Gastrocnemius medialis (tissue), 4 donors: ENCODE measurements around the gene TFEB. TPM values are rescaled to one million over a fixed set of nuclear protein-coding genes. Genes with fewer than 3 reads are reported as not detected.

Experiments used
- ATAC-seq, 2 donors: fragments of 150-250 bp; one replicate each; pipeline ENCODE4 v1.9.1; 2016
- DNase-seq, 2 donors: peaks; one replicate each; pipeline ENCODE4 v3.0.0-alpha.2; 2019
- H3K27ac ChIP-seq, 4 donors: fragments of 200-600 bp; sonication (generic); 1 replicate in 1 of 4; 2 replicates in 3 of 4; pipeline ENCODE4 v1.5.1; 2016 to 2018; ENCODE audit warnings: mild to moderate bottlenecking in 2 of 4, moderate library complexity in 1 of 4
- H3K27me3 ChIP-seq, 3 donors: fragments of 200-600 bp; sonication (generic) in 2 of 3; 1 replicate in 1 of 3; 2 replicates in 2 of 3; pipeline versions ENCODE4 v1.5.1 to v1.6.0; 2016 to 2019; ENCODE audit warnings: mild to moderate bottlenecking in 1 of 3, moderate library complexity in 1 of 3
- H3K36me3 ChIP-seq, 2 donors: fragments of 200-600 bp; sonication (generic) in 1 of 2; one replicate each; pipeline ENCODE4 v1.5.1; 2017 to 2018
- H3K4me1 ChIP-seq, 2 donors: fragments of 200-600 bp; sonication (generic) in 1 of 2; one replicate each; pipeline ENCODE4 v1.5.1; 2016 to 2017; ENCODE audit warnings: mild to moderate bottlenecking in 2 of 2
- H3K4me3 ChIP-seq, 4 donors: fragments of 200-600 bp; sonication (generic) in 3 of 4; 1 replicate in 1 of 4; 2 replicates in 3 of 4; pipeline ENCODE4 v1.5.1; 2016 to 2019; ENCODE audit warnings: mild to moderate bottlenecking in 2 of 4
- H3K9me3 ChIP-seq, 3 donors: fragments of 200-600 bp; sonication (generic) in 2 of 3; 1 replicate in 1 of 3; 2 replicates in 2 of 3; pipeline ENCODE4 v1.5.1; 2016 to 2019
- POLR2A ChIP-seq, 2 donors: fragments of 450-650 bp; IDR thresholded peaks; one replicate each; pipeline ENCODE4 v1.6.1; 2017; ENCODE audit warnings: antibody characterized with exemption in 2 of 2, mild to moderate bottlenecking in 2 of 2, moderate library complexity in 2 of 2
- in situ Hi-C, 4 donors: fragments of 200-750 bp; cut with MboI; loops; one replicate each; pipeline versions ENCODE4 v1.15.0 to v1.8.0; 2017; ENCODE audit warnings: low sequenced_read_pairs in 4 of 4
- intact Hi-C: fragments of 100-400 bp; cut with DNase I; formaldehyde crosslinking; loops from one replicate; pipeline ENCODE4 v1.15.1; 2023; ENCODE audit warnings: low total_unique reads
- total RNA-seq, 4 donors: library from RNA; depleted of rRNA; stranded (reverse); fragments of >200 nt; gene quantifications; one replicate each; pipeline versions ENCODE4 v1.1.0 to v1.2.3, GENCODE V29; 2016
- TF ChIP-seq, protein P1 (sequence below), 5 experiments: fragments of 450-650 bp in 3 of 5; fragments of 200-600 bp in 2 of 5; sonication (generic) in 2 of 5; IDR thresholded peaks in 4 of 5; conservative IDR thresholded peaks in 1 of 5; 1 replicate in 4 of 5; 2 replicates in 1 of 5; pipeline ENCODE4 v1.5.1; 2016 to 2019; ENCODE audit warnings: antibody characterized with exemption in 5 of 5, mild to moderate bottlenecking in 3 of 5, moderate library complexity in 3 of 5

Gene TFEB
- total RNA-seq, 4 donors from 2014 or later = 82.8 to 121 (median 93.3) TPM

DNA sequence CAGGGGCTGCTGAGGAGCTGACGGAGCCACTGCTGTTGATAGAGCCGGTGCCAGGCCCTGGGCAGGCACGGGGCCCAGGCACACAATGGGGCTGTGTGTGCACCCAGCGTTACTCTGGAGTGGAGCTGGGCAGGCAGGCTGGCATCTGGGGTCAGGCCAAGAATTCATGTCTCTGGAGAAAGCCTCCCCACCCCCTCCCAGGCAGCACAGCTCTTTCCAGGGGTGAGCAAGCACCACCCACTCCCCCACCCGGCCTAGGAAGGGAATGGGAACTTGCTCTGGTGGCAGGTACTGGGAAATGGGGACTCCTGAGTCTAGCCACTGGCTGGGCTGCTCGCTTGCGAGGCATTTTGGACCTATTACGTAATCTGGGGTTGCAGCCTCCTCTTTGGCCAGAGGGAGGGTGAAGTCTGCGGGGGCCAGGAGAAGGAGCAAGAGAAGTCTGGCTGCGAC lies 22.7 kb downstream of the TFEB start:
- Histone ChIP-seq H3K4me3 (peak overlapping the region in 1 of 4 donors; percentile 10), H3K27me3 (no peaks in the 10 kb centered on the region), H3K4me1 (peaks cover 100% of the 10 kb centered on the region in 2 donors), H3K9me3 (no peaks in the 10 kb centered on the region), H3K36me3 (no peaks in the 10 kb centered on the region), H3K27ac (peak overlapping the region; percentile 97 to 99 (median 98))
- TF ChIP-seq POLR2A (IDR thresholded peaks at IDR 0.05) = peak in 1 of 2 donors; percentile 30
- TF ChIP-seq, protein P1, sequence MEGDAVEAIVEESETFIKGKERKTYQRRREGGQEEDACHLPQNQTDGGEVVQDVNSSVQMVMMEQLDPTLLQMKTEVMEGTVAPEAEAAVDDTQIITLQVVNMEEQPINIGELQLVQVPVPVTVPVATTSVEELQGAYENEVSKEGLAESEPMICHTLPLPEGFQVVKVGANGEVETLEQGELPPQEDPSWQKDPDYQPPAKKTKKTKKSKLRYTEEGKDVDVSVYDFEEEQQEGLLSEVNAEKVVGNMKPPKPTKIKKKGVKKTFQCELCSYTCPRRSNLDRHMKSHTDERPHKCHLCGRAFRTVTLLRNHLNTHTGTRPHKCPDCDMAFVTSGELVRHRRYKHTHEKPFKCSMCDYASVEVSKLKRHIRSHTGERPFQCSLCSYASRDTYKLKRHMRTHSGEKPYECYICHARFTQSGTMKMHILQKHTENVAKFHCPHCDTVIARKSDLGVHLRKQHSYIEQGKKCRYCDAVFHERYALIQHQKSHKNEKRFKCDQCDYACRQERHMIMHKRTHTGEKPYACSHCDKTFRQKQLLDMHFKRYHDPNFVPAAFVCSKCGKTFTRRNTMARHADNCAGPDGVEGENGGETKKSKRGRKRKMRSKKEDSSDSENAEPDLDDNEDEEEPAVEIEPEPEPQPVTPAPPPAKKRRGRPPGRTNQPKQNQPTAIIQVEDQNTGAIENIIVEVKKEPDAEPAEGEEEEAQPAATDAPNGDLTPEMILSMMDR (IDR thresholded peaks at IDR 0.05 in 4 of 5, conservative IDR thresholded peaks at IDR 0.05 in 1 of 5) = peak in 2 of 5 experiments; percentile 10 to 32
- intact Hi-C loops = loop anchor here (1.0 kb wide), 2 partner anchors 12 to 22 kb away; no protein-coding TSS in a partner anchor
- DNase-seq (peak; percentile 77 to 92), ATAC-seq (peak; percentile 31 to 42)
- in situ Hi-C loops = no loop called here

DNA sequence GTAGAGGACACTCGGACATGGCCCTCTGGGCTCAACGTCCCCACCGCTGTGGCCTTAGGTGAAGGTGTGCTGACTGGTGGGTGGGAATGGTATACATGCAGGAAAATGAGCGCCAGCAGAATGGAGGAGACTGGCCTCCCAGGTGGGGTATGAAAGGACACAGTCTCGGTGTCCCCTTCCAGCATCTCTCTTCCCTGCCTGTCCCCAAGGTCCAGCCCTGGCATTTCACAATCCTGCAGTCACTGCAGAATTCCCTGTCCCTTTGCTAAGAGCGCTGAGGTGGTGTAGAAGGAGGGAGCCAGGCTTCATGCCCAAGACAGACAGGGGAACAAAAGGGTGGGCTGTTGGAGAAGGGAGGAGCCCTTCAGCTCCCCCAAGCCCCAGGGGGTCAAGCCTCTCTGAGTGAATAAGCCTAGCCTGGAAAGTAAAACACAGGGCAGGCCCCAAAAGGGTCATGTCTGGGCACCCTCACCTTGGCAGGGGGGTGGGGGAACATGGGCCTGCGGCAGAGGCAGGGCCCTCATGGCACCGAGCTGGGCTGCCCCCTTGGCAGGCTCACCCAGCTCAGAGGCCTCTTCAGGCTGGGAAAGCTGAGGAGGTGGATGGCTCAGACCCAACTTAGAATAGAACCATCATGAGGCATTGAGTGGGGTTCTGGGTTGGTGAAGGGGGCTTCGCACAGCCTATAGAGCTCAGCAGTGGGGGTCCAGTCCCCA lies 23.9 kb downstream of the TFEB start:
- TF ChIP-seq POLR2A (IDR thresholded peaks at IDR 0.05) = no peak
- TF ChIP-seq, protein P1 (IDR thresholded peaks at IDR 0.05 in 4 of 5, conservative IDR thresholded peaks at IDR 0.05 in 1 of 5) = no peak
- in situ Hi-C loops = no loop called here
- intact Hi-C loops = loop anchor here (1.0 kb wide), 1 partner anchor 23 kb away; no protein-coding TSS in a partner anchor
- no peaks in the 10 kb centered on the region for H3K27me3 ChIP-seq
- H3K36me3 ChIP-seq = no peaks in the 10 kb centered on the region
- peaks cover 100% of the 10 kb centered on the region in 2 donors for H3K4me1 ChIP-seq
- no peaks in the 10 kb centered on the region for H3K9me3 ChIP-seq
- H3K4me3 ChIP-seq = no peak overlapping the region
- DNase-seq (peak in 1 of 2 donors; percentile 53), ATAC-seq (no peak)
- H3K27ac ChIP-seq = peak overlapping the region; percentile 97 to 99 (median 98)

DNA sequence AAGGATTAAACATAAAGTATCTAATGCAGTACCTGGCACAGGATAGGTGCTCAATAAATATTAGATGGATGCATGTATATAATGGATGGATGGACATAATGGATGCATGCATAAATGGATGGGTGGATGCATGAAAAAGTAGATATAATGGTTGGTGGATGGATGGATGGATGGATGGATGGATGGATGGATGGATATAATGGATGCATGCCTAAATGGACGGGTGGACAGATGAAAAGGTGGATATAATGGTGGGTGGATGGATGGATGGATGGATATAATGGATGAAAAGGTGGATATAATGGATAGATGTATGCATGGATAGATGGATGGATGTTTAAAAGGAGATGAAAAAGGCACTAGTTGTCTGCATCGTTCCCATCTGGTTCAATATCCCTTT lies 26.0 kb downstream of the TFEB start:
- ATAC-seq = no peak
- no peaks in the 10 kb centered on the region for H3K36me3 ChIP-seq
- no peaks in the 10 kb centered on the region for H3K9me3 ChIP-seq
- TF ChIP-seq, protein P1 (IDR thresholded peaks at IDR 0.05 in 4 of 5, conservative IDR thresholded peaks at IDR 0.05 in 1 of 5) = no peak
- no peak for TF ChIP-seq POLR2A (IDR thresholded peaks at IDR 0.05)
- no peak for DNase-seq
- H3K4me3 ChIP-seq = no peak overlapping the region
- peak overlapping the region in 2 of 4 donors; percentile 97 to 98 for H3K27ac ChIP-seq
- in situ Hi-C loops (no loop called here), intact Hi-C loops (loop anchor here (5.0 to 10.0 kb wide), 2 partner anchors 75 to 257 kb away; partner anchors contain the start of genes PRICKLE4 and TOMM6)
- peaks cover 94 to 98% of the 10 kb centered on the region in 2 donors for H3K4me1 ChIP-seq
- no peaks in the 10 kb centered on the region for H3K27me3 ChIP-seq

DNA sequence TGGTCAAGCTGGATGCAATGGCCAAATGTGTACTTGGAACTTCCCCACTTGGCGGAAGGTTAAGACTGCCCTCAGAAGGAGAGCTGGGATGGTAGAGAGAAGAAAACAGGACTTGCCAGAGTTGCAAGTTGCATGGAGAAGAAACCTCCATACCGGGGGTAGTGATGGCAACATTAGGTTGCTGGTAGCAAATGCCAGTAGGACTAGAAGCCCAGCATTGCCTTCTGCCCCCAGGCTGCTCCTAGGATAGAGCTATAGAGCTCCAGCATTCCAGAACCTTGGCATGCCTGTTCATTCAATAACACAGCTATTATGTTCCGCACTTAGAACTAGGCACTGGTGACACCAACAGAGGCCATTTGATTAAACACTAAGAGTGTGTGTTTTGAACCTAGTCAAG lies 26.6 kb downstream of the TFEB start:
- Histone ChIP-seq H3K4me3 (no peak overlapping the region), H3K36me3 (no peaks in the 10 kb centered on the region), H3K27me3 (no peaks in the 10 kb centered on the region), H3K4me1 (peaks cover 93 to 96% of the 10 kb centered on the region in 2 donors), H3K9me3 (no peaks in the 10 kb centered on the region), H3K27ac (peak overlapping the region; percentile 94 to 98 (median 96))
- no peak for ATAC-seq
- no peak for DNase-seq
- TF ChIP-seq, protein P1 (IDR thresholded peaks at IDR 0.05 in 4 of 5, conservative IDR thresholded peaks at IDR 0.05 in 1 of 5) = no peak
- no peak for TF ChIP-seq POLR2A (IDR thresholded peaks at IDR 0.05)
- in situ Hi-C loops = no loop called here
- intact Hi-C loops = loop anchor here (5.0 to 10.0 kb wide), 2 partner anchors 76 to 257 kb away; partner anchors contain the start of genes PRICKLE4 and TOMM6
